ENCODE data around the gene KCTD3. TPM values are rescaled to one million over a fixed set of nuclear protein-coding genes. Genes with fewer than 3 reads are reported as not detected.

The KCTD3 gene
- total and polyA plus RNA-seq, 2 donors from 2014 or later: 20.3 to 41.6 TPM

- H3K36me3 ChIP-seq (ENCODE audit: control insufficient read depth in 2 of 3, insufficient read depth in 3 of 3, low read length in 3 of 3): peaks cover 2 to 5% (median 5%) of the 10 kb centered on the region in 3 donors
- no peak for FAIRE-seq
- TF ChIP-seq CTCF (IDR thresholded peaks at IDR 0.05; ENCODE audit: borderline replicate concordance, extremely low read depth, insufficient read depth): no peak
- H3K9me3 ChIP-seq (ENCODE audit: control insufficient read depth in 2 of 3, insufficient read depth in 1 of 3, low read length in 3 of 3): no peaks in the 10 kb centered on the region
- no peaks in the 10 kb centered on the region for H3K27me3 ChIP-seq (ENCODE audit: control insufficient read depth, insufficient read depth, low read length)
- no peak overlapping the region for H3K27ac ChIP-seq (ENCODE audit: low read depth in 2 of 2, low read length in 2 of 2)
- intact Hi-C loops (cut with DNase I): no loop called here
- no peak overlapping the region for H3K4me3 ChIP-seq (ENCODE audit: low read length in 3 of 3)
- peaks cover 0 to 12% (median 0%) of the 10 kb centered on the region in 3 donors for H3K4me1 ChIP-seq (ENCODE audit: control insufficient read depth in 2 of 3, insufficient read depth in 2 of 3, low read depth in 1 of 3, low read length in 3 of 3)
- DNase-seq: no peak
- H3K9ac ChIP-seq (ENCODE audit: low read length in 3 of 3): no peak overlapping the region
Measured at GRCh38 chr1:215595231-215595630, 28.1 kb downstream of the KCTD3 start.

- intact Hi-C loops (cut with DNase I): no loop called here
- H3K4me1 ChIP-seq (ENCODE audit: control insufficient read depth in 2 of 3, insufficient read depth in 2 of 3, low read depth in 1 of 3, low read length in 3 of 3): peaks cover 0 to 12% (median 0%) of the 10 kb centered on the region in 3 donors
- no peaks in the 10 kb centered on the region for H3K9me3 ChIP-seq (ENCODE audit: control insufficient read depth in 2 of 3, insufficient read depth in 1 of 3, low read length in 3 of 3)
- peaks cover under 1 to 3% (median 2%) of the 10 kb centered on the region in 3 donors for H3K36me3 ChIP-seq (ENCODE audit: control insufficient read depth in 2 of 3, insufficient read depth in 3 of 3, low read length in 3 of 3)
- no peaks in the 10 kb centered on the region for H3K27me3 ChIP-seq (ENCODE audit: control insufficient read depth, insufficient read depth, low read length)
- no peak overlapping the region for H3K4me3 ChIP-seq (ENCODE audit: low read length in 3 of 3)
- no peak overlapping the region for H3K9ac ChIP-seq (ENCODE audit: low read length in 3 of 3)
- FAIRE-seq (no peak), DNase-seq (no peak)
- TF ChIP-seq CTCF (IDR thresholded peaks at IDR 0.05; ENCODE audit: borderline replicate concordance, extremely low read depth, insufficient read depth): no peak
- H3K27ac ChIP-seq (ENCODE audit: low read depth in 2 of 2, low read length in 2 of 2): no peak overlapping the region
Measured at GRCh38 chr1:215597961-215598360, 30.9 kb downstream of the KCTD3 start.

GRCh38 chr1:215599418-215600074, 32.4 kb downstream of the KCTD3 start:
- H3K4me3 ChIP-seq (ENCODE audit: low read length in 3 of 3): no peak overlapping the region
- peaks cover 0 to 12% (median 0%) of the 10 kb centered on the region in 3 donors for H3K4me1 ChIP-seq (ENCODE audit: control insufficient read depth in 2 of 3, insufficient read depth in 2 of 3, low read depth in 1 of 3, low read length in 3 of 3)
- H3K36me3 ChIP-seq (ENCODE audit: control insufficient read depth in 2 of 3, insufficient read depth in 3 of 3, low read length in 3 of 3): peaks cover 2 to 8% (median 7%) of the 10 kb centered on the region in 3 donors
- FAIRE-seq (no peak), DNase-seq (peak in 2 of 5 donors; percentile 26 to 48)
- H3K9me3 ChIP-seq (ENCODE audit: control insufficient read depth in 2 of 3, insufficient read depth in 1 of 3, low read length in 3 of 3): no peaks in the 10 kb centered on the region
- H3K27me3 ChIP-seq (ENCODE audit: control insufficient read depth, insufficient read depth, low read length): no peaks in the 10 kb centered on the region
- TF ChIP-seq CTCF (IDR thresholded peaks at IDR 0.05; ENCODE audit: borderline replicate concordance, extremely low read depth, insufficient read depth): no peak
- intact Hi-C loops (cut with DNase I): no loop called here
- no peak overlapping the region for H3K9ac ChIP-seq (ENCODE audit: low read length in 3 of 3)
- no peak overlapping the region for H3K27ac ChIP-seq (ENCODE audit: low read depth in 2 of 2, low read length in 2 of 2)

Data from kidney (tissue), 14 donors.